Lung (tissue), 13 donors: ENCODE data around the gene PLEKHA4. TPM values are rescaled to one million over a fixed set of nuclear protein-coding genes. Genes with fewer than 3 reads are reported as not detected.
"Not testable (repeated sequence)": the region's sequence is repeated elsewhere in the genome, so short reads cannot be mapped to it uniquely, and the experiment has no call there.

Experiments used
- ATAC-seq: fragments of 200-7000 bp; cut with Tn5 transposase; one replicate; pipeline ENCODE4 v1.9.1; 2020; ENCODE audit warnings: moderate number of reproducible peaks; ENCODE audit not compliant: insufficient read depth, low FRiP score
- DNase-seq, 3 donors: peaks; one replicate each; pipeline ENCODE4 v3.0.0-alpha.2; 2013 to 2017
- H3K27ac ChIP-seq, 2 donors: one replicate each; pipeline ENCODE4 v1.5.1; 2013; ENCODE audit warnings: mild to moderate bottlenecking in 2 of 2, moderate library complexity in 2 of 2, control low read depth in 1 of 2, inconsistent platforms in 1 of 2, low read depth in 1 of 2, low read length in 1 of 2
- H3K27me3 ChIP-seq, 3 donors: one replicate each; pipeline ENCODE4 v1.5.1; 2013; ENCODE audit warnings: low read length in 2 of 3; ENCODE audit not compliant: control insufficient read depth in 3 of 3, insufficient read depth in 3 of 3
- H3K36me3 ChIP-seq, 4 donors: one replicate each; pipeline ENCODE4 v1.5.1; 2013; ENCODE audit warnings: low read length in 4 of 4, mild to moderate bottlenecking in 1 of 4, moderate library complexity in 1 of 4; ENCODE audit not compliant: control insufficient read depth in 4 of 4, insufficient read depth in 4 of 4
- H3K4me1 ChIP-seq, 5 donors: one replicate each; pipeline ENCODE4 v1.5.1; 2013; ENCODE audit warnings: low read length in 5 of 5, mild to moderate bottlenecking in 2 of 5, moderate library complexity in 1 of 5; ENCODE audit not compliant: control insufficient read depth in 5 of 5, insufficient read depth in 5 of 5
- H3K4me3 ChIP-seq: one replicate; pipeline ENCODE4 v1.5.1; 2013; ENCODE audit warnings: mild to moderate bottlenecking, control low read depth, moderate library complexity
- H3K9ac ChIP-seq, 2 donors: one replicate each; pipeline ENCODE4 v1.5.1; 2013; ENCODE audit warnings: low read length in 2 of 2, control low read depth in 1 of 2; ENCODE audit not compliant: insufficient read depth in 1 of 2
- H3K9me3 ChIP-seq, 4 donors: one replicate each; pipeline ENCODE4 v1.5.1; 2013; ENCODE audit warnings: low read length in 3 of 4, mild to moderate bottlenecking in 1 of 4, moderate library complexity in 1 of 4; ENCODE audit not compliant: control insufficient read depth in 4 of 4, insufficient read depth in 3 of 4
- WGBS, 2 donors: extraction: QIAGEN DNeasy Blood & Tissue Kit; methylation state at CpG; one replicate each; pipeline ENCODE4 v1.1.7; 2013; 5-methylcytosine and 5-hydroxymethylcytosine counted together
- polyA plus RNA-seq, 2 donors: library from polyadenylated mRNA; stranded (reverse); fragments of 200-250 nt; gene quantifications; one replicate each; pipeline ENCODE4 v1.2.1, GENCODE V29; 2013
- small RNA-seq: library from RNA; depleted of rRNA; stranded (forward); fragments of <200 nt; gene quantifications from one replicate; pipeline ENCODE3, GENCODE V24; 2014; ENCODE audit warnings: low replicate concordance
- total RNA-seq, 2 donors: library from RNA; depleted of rRNA in 1 of 2; stranded (reverse); fragments of >200 nt in 1 of 2; gene quantifications; one replicate each; pipeline ENCODE4 v1.2.1, GENCODE V29; 2014 to 2021
- TF ChIP-seq, protein P1 (sequence below): IDR thresholded peaks from 2 replicates; pipeline ENCODE4 v1.5.1; 2012; ENCODE audit warnings: mild to moderate bottlenecking; ENCODE audit errors: control extremely low read depth, extremely low read depth
- donor health status: control.
- donor health status: control.
- donor health status: Bipolar disorder and iron deficiency.
- donor health status: healthy.
- donor health status: DM: yes; HTN: yes; CAD: no.

Gene PLEKHA4
- total and polyA plus RNA-seq, 4 donors: 8.4 to 57.7 (median 20.7) TPM

DNA sequence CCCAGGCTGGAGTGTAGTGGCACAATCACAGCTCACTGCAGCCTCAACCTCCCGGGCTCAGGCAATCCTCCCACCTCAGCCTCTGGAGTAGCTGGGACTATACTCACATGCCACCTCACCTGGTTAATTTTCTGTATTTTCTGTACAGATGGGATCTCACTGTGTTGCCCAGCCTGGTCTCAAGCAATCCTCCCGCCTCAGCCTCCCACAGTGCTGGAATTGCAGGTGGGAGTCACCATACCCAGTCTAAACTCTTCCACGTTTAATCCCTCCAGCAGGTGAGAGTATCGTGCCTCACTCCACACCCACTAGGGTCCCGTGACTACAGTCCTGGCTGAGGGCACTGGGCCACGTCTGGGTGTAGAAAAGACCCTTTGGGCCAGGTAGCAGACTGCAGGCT is 74.1 kb downstream of the PLEKHA4 start:
- H3K27me3 ChIP-seq: no peaks in the 10 kb centered on the region
- no peak overlapping the region for H3K9ac ChIP-seq
- peaks cover 0 to 12% (median 3%) of the 10 kb centered on the region in 5 donors for H3K4me1 ChIP-seq
- WGBS, 2 donors: 83 to 84% methylated on average over 6 of the region's 6 CpGs
- ATAC-seq (no peak), DNase-seq (no peak)
- H3K36me3 ChIP-seq: no peaks in the 10 kb centered on the region
- TF ChIP-seq, protein P1, sequence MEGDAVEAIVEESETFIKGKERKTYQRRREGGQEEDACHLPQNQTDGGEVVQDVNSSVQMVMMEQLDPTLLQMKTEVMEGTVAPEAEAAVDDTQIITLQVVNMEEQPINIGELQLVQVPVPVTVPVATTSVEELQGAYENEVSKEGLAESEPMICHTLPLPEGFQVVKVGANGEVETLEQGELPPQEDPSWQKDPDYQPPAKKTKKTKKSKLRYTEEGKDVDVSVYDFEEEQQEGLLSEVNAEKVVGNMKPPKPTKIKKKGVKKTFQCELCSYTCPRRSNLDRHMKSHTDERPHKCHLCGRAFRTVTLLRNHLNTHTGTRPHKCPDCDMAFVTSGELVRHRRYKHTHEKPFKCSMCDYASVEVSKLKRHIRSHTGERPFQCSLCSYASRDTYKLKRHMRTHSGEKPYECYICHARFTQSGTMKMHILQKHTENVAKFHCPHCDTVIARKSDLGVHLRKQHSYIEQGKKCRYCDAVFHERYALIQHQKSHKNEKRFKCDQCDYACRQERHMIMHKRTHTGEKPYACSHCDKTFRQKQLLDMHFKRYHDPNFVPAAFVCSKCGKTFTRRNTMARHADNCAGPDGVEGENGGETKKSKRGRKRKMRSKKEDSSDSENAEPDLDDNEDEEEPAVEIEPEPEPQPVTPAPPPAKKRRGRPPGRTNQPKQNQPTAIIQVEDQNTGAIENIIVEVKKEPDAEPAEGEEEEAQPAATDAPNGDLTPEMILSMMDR: no peak
- no peak overlapping the region for H3K4me3 ChIP-seq
- H3K9me3 ChIP-seq: no peaks in the 10 kb centered on the region
- no peak overlapping the region for H3K27ac ChIP-seq

DNA sequence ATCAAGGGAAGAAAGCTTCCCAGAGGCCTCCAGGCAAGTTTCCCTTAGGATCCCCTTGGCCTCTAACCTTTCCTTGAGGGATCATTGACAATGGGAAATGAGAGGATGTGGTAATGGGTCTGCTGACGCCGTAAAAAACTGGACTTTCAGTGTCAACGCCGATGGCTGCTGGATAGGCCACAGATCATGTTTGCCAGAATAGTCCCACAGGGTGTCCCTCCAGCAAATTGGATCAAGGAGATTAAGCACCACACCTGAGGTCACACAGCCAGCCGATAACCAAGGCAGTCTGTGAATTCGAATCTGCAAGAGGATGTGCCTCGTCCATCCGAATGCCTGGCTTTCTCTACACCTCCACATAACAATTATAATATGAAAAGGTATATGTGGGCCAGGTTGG is 75.1 kb downstream of the PLEKHA4 start:
- no peak overlapping the region for H3K4me3 ChIP-seq
- no peak overlapping the region for H3K27ac ChIP-seq
- H3K36me3 ChIP-seq: no peaks in the 10 kb centered on the region
- no peaks in the 10 kb centered on the region for H3K27me3 ChIP-seq
- 76 to 83% methylated on average over 8 of the region's 8 CpGs for WGBS, 2 donors
- H3K9ac ChIP-seq: no peak overlapping the region
- no peak for ATAC-seq
- DNase-seq: no peak
- H3K4me1 ChIP-seq: peaks cover 0 to 12% (median 3%) of the 10 kb centered on the region in 5 donors
- TF ChIP-seq, protein P1: no peak
- H3K9me3 ChIP-seq: no peaks in the 10 kb centered on the region

DNA sequence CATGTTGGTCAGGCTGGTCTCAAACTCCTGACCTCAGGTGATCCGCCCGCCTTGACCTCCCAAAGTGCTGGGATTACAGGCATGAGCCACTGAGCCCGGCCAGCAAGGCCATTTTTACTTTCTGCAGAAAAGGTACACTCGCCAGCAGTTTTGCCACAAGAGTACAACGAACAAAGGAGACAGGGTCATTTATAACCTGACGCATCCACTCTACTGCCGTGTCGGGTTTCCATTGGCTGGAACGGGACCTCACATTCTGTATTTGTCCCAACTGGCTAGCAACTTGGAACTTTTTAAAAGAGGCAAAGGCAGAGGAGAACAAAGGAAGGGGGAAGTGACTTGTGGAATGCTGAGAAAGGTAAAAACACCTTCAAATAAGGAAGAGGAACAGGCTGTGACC is 81.1 kb downstream of the PLEKHA4 start:
- DNase-seq, H3K9ac ChIP-seq, H3K4me3 ChIP-seq, H3K36me3 ChIP-seq, H3K27ac ChIP-seq, H3K4me1 ChIP-seq, ATAC-seq, H3K9me3 ChIP-seq, H3K27me3 ChIP-seq: not testable (repeated sequence)
- WGBS, 2 donors: 85 to 91% methylated on average over 9 of the region's 9 CpGs

Small RNAs within 50 kb of the gene (small RNA-seq; reads per million reads assigned to genes)
- not detected for gene RNU6-317P

Other genes with a start within 250 kb of the PLEKHA4 start
Only the 30 nearest of the 32 such genes appear.
- gene DBP, start 231.2 kb downstream of the PLEKHA4 start, total RNA-seq: 10 to 100 TPM in 1 of 2 donors, 1 to 10 TPM in 1; 9.4 to 10.3 TPM
- 10 to 100 TPM in 1 of 2 donors, 1 to 10 TPM in 1; 6.8 to 16.8 TPM for gene DBP, start 231.2 kb downstream of the PLEKHA4 start, polyA plus RNA-seq
- gene CA11, start 222.4 kb downstream of the PLEKHA4 start, total RNA-seq: 1 to 10 TPM in 1 of 2 donors, under 1 TPM in 1; 0.88 to 5.4 TPM
- 10 to 100 TPM in 1 of 2 donors, 1 to 10 TPM in 1; 4.8 to 13.0 TPM for gene CA11, start 222.4 kb downstream of the PLEKHA4 start, polyA plus RNA-seq
- under 1 TPM; 0.26 to 0.28 TPM for gene NTN5, start 195.6 kb downstream of the PLEKHA4 start, total RNA-seq
- under 1 TPM; 0.11 to 0.28 TPM for gene NTN5, start 195.6 kb downstream of the PLEKHA4 start, polyA plus RNA-seq
- gene FUT2, start 172.6 kb downstream of the PLEKHA4 start, total RNA-seq: 1 to 10 TPM in 1 of 2 donors, under 1 TPM in 1; 0.40 to 5.6 TPM
- 1 to 10 TPM; 4.4 to 6.5 TPM for gene FUT2, start 172.6 kb downstream of the PLEKHA4 start, polyA plus RNA-seq
- 1 to 10 TPM; 1.3 to 1.5 TPM for gene MAMSTR, start 148.9 kb downstream of the PLEKHA4 start, total RNA-seq
- gene MAMSTR, start 148.9 kb downstream of the PLEKHA4 start, polyA plus RNA-seq: 1 to 10 TPM in 1 of 2 donors, under 1 TPM in 1; 0.48 to 1.2 TPM
- gene RASIP1, start 128.0 kb downstream of the PLEKHA4 start, total RNA-seq: 10 to 100 TPM; 26.2 to 32.8 TPM
- 10 to 100 TPM; 24.7 to 37.9 TPM for gene RASIP1, start 128.0 kb downstream of the PLEKHA4 start, polyA plus RNA-seq
- gene IZUMO1, start 121.7 kb downstream of the PLEKHA4 start, total RNA-seq: 1 to 10 TPM; 1.2 to 3.1 TPM
- 1 to 10 TPM in 1 of 2 donors, under 1 TPM in 1; 0.97 to 2.4 TPM for gene IZUMO1, start 121.7 kb downstream of the PLEKHA4 start, polyA plus RNA-seq
- gene FUT1, start 116.0 kb downstream of the PLEKHA4 start, total RNA-seq: 10 to 100 TPM in 1 of 2 donors, 1 to 10 TPM in 1; 5.1 to 12.4 TPM
- gene FUT1, start 116.0 kb downstream of the PLEKHA4 start, polyA plus RNA-seq: 1 to 10 TPM; 5.5 to 8.6 TPM
- not detected for gene FGF21, start 113.1 kb downstream of the PLEKHA4 start, total RNA-seq
- not detected for gene FGF21, start 113.1 kb downstream of the PLEKHA4 start, polyA plus RNA-seq
- 10 to 100 TPM; 36.5 to 93.7 TPM for gene BCAT2, start 57.6 kb downstream of the PLEKHA4 start, total RNA-seq
- gene BCAT2, start 57.6 kb downstream of the PLEKHA4 start, polyA plus RNA-seq: 10 to 100 TPM; 63.9 to 72.7 TPM
- 10 to 100 TPM; 12.8 to 17.9 TPM for gene HSD17B14, start 32.1 kb downstream of the PLEKHA4 start, total RNA-seq
- 10 to 100 TPM in 1 of 2 donors, 1 to 10 TPM in 1; 9.0 to 39.1 TPM for gene HSD17B14, start 32.1 kb downstream of the PLEKHA4 start, polyA plus RNA-seq
- 100 to 1,000 TPM; 101 to 104 TPM for gene PPP1R15A, start 3.8 kb upstream of the PLEKHA4 start, total RNA-seq
- gene PPP1R15A, start 3.8 kb upstream of the PLEKHA4 start, polyA plus RNA-seq: 100 to 1,000 TPM; 203 to 208 TPM
- under 1 TPM; 0.31 to 0.54 TPM for gene TULP2, start 30.1 kb upstream of the PLEKHA4 start, total RNA-seq
- gene TULP2, start 30.1 kb upstream of the PLEKHA4 start, polyA plus RNA-seq: under 1 TPM; 0.13 to 0.20 TPM
- 100 to 1,000 TPM; 214 to 346 TPM for gene NUCB1, start 31.7 kb upstream of the PLEKHA4 start, total RNA-seq
- 100 to 1,000 TPM; 362 to 367 TPM for gene NUCB1, start 31.7 kb upstream of the PLEKHA4 start, polyA plus RNA-seq
- gene DHDH, start 65.1 kb upstream of the PLEKHA4 start, total RNA-seq: 1 to 10 TPM in 1 of 2 donors, under 1 TPM in 1; 0.51 to 2.8 TPM
- gene DHDH, start 65.1 kb upstream of the PLEKHA4 start, polyA plus RNA-seq: 1 to 10 TPM in 1 of 2 donors, under 1 TPM in 1; 1.00 to 6.0 TPM
- gene BAX, start 86.3 kb upstream of the PLEKHA4 start, total RNA-seq: 100 to 1,000 TPM in 1 of 2 donors, 10 to 100 TPM in 1; 25.9 to 109 TPM
- 100 to 1,000 TPM in 1 of 2 donors, 10 to 100 TPM in 1; 99.0 to 121 TPM for gene BAX, start 86.3 kb upstream of the PLEKHA4 start, polyA plus RNA-seq
- gene FTL, start 96.7 kb upstream of the PLEKHA4 start, total RNA-seq: 1,000 to 10,000 TPM; 2,880 to 6,540 TPM
- over 10,000 TPM; 17,775 to 22,369 TPM for gene FTL, start 96.7 kb upstream of the PLEKHA4 start, polyA plus RNA-seq
- gene GYS1, start 124.7 kb upstream of the PLEKHA4 start, total RNA-seq: 10 to 100 TPM; 34.1 to 49.7 TPM
- 10 to 100 TPM; 22.7 to 29.7 TPM for gene GYS1, start 124.7 kb upstream of the PLEKHA4 start, polyA plus RNA-seq
- gene RUVBL2, start 125.3 kb upstream of the PLEKHA4 start, total RNA-seq: 100 to 1,000 TPM in 1 of 2 donors, 10 to 100 TPM in 1; 85.6 to 108 TPM
- gene RUVBL2, start 125.3 kb upstream of the PLEKHA4 start, polyA plus RNA-seq: 100 to 1,000 TPM in 1 of 2 donors, 10 to 100 TPM in 1; 80.7 to 112 TPM
- gene LHB, start 148.5 kb upstream of the PLEKHA4 start, total RNA-seq: under 1 TPM in 1 of 2 donors, not detected in 1; 0.74 TPM
- under 1 TPM; 0.32 to 0.67 TPM for gene LHB, start 148.5 kb upstream of the PLEKHA4 start, polyA plus RNA-seq
- not detected for gene CGB3, start 155.7 kb upstream of the PLEKHA4 start, total RNA-seq
- not detected for gene CGB3, start 155.7 kb upstream of the PLEKHA4 start, polyA plus RNA-seq
- under 1 TPM in 1 of 2 donors, not detected in 1; 0.58 TPM for gene CGB2, start 163.3 kb upstream of the PLEKHA4 start, total RNA-seq
- not detected for gene CGB2, start 163.3 kb upstream of the PLEKHA4 start, polyA plus RNA-seq
- not detected for gene CGB1, start 168.3 kb upstream of the PLEKHA4 start, total RNA-seq
- gene CGB1, start 168.3 kb upstream of the PLEKHA4 start, polyA plus RNA-seq: not detected
- not detected for gene CGB5, start 175.2 kb upstream of the PLEKHA4 start, total RNA-seq
- gene CGB5, start 175.2 kb upstream of the PLEKHA4 start, polyA plus RNA-seq: not detected
- not detected for gene CGB8, start 180.5 kb upstream of the PLEKHA4 start, total RNA-seq
- not detected for gene CGB8, start 180.5 kb upstream of the PLEKHA4 start, polyA plus RNA-seq
- under 1 TPM; 0.11 to 0.21 TPM for gene CGB7, start 189.1 kb upstream of the PLEKHA4 start, total RNA-seq
- gene CGB7, start 189.1 kb upstream of the PLEKHA4 start, polyA plus RNA-seq: under 1 TPM; 0.29 to 0.57 TPM
- 1 to 10 TPM; 2.1 to 2.9 TPM for gene NTF4, start 196.2 kb upstream of the PLEKHA4 start, total RNA-seq
- 1 to 10 TPM; 2.8 to 5.2 TPM for gene NTF4, start 196.2 kb upstream of the PLEKHA4 start, polyA plus RNA-seq
- not detected for gene KCNA7, start 204.1 kb upstream of the PLEKHA4 start, total RNA-seq
- gene KCNA7, start 204.1 kb upstream of the PLEKHA4 start, polyA plus RNA-seq: not detected
- gene SNRNP70, start 216.8 kb upstream of the PLEKHA4 start, total RNA-seq: 100 to 1,000 TPM; 168 to 251 TPM
- gene SNRNP70, start 216.8 kb upstream of the PLEKHA4 start, polyA plus RNA-seq: 100 to 1,000 TPM; 143 to 191 TPM
- gene LIN7B, start 245.8 kb upstream of the PLEKHA4 start, total RNA-seq: 1 to 10 TPM; 6.6 to 7.8 TPM
- 10 to 100 TPM in 1 of 2 donors, 1 to 10 TPM in 1; 6.4 to 12.4 TPM for gene LIN7B, start 245.8 kb upstream of the PLEKHA4 start, polyA plus RNA-seq